Rectal smooth muscle tissue (tissue), 1 donor: ENCODE data around the gene RPN2.

Experiments
- H3K27ac ChIP-seq: one replicate; pipeline ENCODE4 v1.7.0; 2013; ENCODE audit warnings: low read depth, low read length, inconsistent platforms
- H3K27me3 ChIP-seq: one replicate; pipeline ENCODE4 v1.7.0; 2013; ENCODE audit warnings: low read length; ENCODE audit not compliant: control insufficient read depth, insufficient read depth
- H3K36me3 ChIP-seq: one replicate; pipeline ENCODE4 v1.7.0; 2013; ENCODE audit warnings: low read length; ENCODE audit not compliant: control insufficient read depth, insufficient read depth
- H3K4me1 ChIP-seq: one replicate; pipeline ENCODE4 v1.7.0; 2013; ENCODE audit warnings: low read length; ENCODE audit not compliant: control insufficient read depth, insufficient read depth
- H3K4me3 ChIP-seq: one replicate; pipeline ENCODE4 v1.7.0; 2013; ENCODE audit warnings: low read length
- H3K9ac ChIP-seq: one replicate; pipeline ENCODE4 v1.7.0; 2013; ENCODE audit warnings: low read length

The RPN2 gene

DNA sequence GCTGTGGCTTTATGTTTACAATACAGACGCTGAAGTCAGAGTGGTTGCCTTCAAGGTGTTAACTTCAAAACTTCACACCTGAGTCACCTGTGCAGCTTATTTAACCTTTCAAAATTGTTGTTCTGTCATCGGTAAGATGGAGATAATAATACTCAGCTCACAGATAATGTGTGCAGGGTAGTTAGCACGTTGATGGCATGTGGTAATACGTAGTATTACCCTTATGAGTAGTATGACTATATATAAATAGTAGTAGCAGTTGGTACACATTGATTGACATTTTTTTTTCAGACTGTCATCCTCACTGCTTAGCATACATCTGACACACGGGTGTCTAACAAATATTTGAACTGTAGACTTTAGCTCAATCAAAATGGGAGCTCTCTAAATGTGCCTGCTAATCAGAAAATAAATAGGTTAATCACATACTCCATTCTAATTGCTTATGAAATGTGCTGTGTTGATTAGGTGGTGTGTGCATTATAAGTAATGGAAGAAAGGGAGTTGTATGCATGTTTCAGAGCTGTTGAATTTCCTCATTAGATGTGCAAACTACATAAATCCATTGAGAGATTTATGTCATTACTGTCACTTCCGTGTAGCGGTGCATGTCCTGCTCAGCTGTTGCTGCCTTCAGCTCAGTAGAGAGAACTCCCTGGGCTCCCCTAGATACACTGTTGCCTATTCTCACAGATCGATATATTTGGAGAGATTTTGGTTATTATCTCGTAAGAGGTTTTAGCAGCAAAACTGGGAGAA lies 11.4 kb downstream of the RPN2 start:
- H3K9ac ChIP-seq, result no peak overlapping the region

DNA sequence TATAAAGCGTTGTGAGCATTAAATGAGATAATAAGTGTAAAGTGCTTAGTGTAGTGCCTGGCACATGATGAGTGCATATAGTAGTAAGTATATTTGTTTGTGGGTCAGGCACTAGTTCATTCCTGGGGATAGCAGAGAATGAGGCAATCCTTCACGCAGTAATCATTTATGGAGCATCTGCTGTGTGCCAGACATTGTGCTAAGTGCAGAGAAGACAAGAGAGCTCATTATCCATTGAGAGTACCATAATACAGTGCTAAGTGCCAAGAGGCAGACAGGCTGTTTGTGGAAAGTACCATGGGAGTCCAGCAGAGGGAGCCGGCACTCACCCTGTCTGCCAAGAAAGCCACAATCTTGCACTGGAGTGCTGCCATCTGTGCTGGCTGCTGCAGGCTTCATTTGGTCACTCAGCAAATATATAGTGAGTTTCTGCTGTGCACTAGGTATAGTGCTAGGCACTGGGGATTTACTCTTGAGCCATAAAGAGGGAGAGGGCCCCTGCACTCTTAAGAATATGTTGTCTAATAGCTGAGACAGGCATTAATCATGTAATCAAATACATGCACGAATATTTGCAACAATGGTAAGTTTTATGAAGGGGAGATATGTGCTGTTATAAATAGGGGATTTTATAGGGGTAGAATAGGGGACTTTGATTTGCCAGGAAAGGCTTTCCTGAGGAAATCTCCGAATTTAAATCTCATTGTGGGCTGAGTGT lies 13.2 kb downstream of the RPN2 start:
- Histone ChIP-seq H3K4me1 (peaks cover 17% of the 10 kb centered on the region), H3K27me3 (no peaks in the 10 kb centered on the region), H3K36me3 (peaks cover 3% of the 10 kb centered on the region), H3K9ac (no peak overlapping the region), H3K27ac (no peak overlapping the region), H3K4me3 (no peak overlapping the region)

More for the DNA sequence above, 11.4 kb downstream of the RPN2 start:
- Histone ChIP-seq H3K27ac (no peak overlapping the region), H3K36me3 (peaks cover 6% of the 10 kb centered on the region), H3K4me3 (no peak overlapping the region), H3K27me3 (no peaks in the 10 kb centered on the region), H3K4me1 (peaks cover 17% of the 10 kb centered on the region)

DNA sequence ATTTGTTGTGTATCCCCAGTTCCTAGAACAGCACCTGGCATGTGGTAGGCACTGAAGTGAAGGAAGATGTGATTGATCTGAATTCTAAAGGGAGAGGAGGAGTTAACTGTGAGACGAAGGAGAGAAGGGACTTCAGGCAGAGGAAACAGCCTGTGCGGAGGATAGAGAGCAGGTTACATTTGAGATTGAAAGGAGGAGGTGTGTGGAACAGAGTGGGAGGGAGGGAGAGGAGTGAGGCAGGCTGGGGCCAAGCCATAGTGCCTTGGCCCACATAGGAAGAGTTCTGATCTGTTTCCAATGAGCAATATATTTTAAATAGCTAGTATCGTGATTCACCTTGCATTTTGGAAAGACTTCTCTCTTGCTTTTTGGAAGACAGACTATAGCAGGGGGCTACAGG lies 14.1 kb downstream of the RPN2 start:
- H3K4me1 ChIP-seq, result peaks cover 17% of the 10 kb centered on the region
- no peak overlapping the region for H3K9ac ChIP-seq

DNA sequence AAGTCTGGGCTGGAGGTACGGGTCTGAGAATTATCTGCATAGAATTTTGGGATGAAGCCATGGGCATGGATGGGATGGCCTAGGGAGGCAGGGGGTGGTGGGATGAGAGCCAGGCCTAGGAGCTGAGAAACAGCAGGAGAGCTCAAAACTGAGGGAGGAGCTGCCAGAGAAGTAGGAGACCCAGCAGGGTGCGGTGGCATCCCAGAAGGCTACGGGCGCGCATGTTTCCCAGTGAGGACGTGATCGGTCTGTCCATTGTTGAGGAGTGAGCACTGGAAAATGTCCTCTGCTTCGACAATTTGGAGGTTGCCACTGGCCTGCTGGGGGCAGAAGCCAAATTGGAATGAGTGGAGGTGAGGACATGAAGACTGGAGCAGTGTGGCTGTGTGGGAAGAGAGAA lies 14.7 kb downstream of the RPN2 start:
- no peak overlapping the region for H3K9ac ChIP-seq
- H3K4me3 ChIP-seq, result no peak overlapping the region
- peaks cover 17% of the 10 kb centered on the region for H3K4me1 ChIP-seq
- H3K27ac ChIP-seq, result no peak overlapping the region
- no peaks in the 10 kb centered on the region for H3K27me3 ChIP-seq
- H3K36me3 ChIP-seq, result peaks cover 5% of the 10 kb centered on the region

More for the DNA sequence above, 14.1 kb downstream of the RPN2 start:
- Histone ChIP-seq H3K4me3 (no peak overlapping the region), H3K27ac (no peak overlapping the region), H3K27me3 (no peaks in the 10 kb centered on the region), H3K36me3 (peaks cover 3% of the 10 kb centered on the region)

DNA sequence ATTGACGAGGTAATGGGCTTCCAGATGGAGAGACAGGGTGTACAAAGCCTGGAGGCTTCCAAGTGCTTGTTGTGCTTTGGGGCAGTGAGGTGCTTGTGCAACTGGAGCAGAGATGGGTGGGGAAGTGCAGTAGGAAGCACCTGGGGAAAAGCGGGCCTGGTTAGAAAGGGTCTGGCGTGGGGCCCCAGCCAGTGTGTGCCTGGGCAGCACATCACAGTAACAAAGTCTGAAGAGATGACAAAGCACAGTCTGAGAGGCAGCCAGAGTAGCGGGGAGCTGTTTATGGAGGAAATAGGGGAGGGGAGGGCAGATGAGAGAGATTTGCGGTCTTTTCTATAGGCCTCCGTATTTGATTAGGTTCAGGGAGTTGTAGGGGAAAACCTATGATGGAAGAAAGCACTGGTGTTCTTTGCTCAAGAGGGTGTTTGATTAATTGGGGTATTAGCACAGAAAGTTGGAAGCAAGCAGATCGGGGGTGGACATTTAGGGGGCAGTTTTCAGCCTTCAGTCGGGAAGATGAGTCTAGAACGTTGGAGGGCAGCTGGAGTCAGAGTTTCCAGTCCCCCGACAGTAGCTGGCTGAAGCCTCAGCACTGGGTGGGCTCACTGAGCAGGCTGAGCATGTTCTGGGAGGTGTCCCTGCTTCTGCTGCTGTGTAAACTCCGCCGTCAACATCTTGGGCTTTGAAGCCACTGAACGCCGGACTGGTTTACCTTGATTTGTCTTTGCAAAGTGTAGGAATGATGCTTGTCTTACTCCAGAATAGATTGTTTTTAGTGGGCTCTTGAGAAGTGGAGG lies 15.7 kb downstream of the RPN2 start:
- Histone ChIP-seq H3K9ac (no peak overlapping the region), H3K4me3 (no peak overlapping the region), H3K4me1 (peaks cover 16% of the 10 kb centered on the region), H3K27ac (no peak overlapping the region), H3K36me3 (peaks cover 13% of the 10 kb centered on the region), H3K27me3 (no peaks in the 10 kb centered on the region)

DNA sequence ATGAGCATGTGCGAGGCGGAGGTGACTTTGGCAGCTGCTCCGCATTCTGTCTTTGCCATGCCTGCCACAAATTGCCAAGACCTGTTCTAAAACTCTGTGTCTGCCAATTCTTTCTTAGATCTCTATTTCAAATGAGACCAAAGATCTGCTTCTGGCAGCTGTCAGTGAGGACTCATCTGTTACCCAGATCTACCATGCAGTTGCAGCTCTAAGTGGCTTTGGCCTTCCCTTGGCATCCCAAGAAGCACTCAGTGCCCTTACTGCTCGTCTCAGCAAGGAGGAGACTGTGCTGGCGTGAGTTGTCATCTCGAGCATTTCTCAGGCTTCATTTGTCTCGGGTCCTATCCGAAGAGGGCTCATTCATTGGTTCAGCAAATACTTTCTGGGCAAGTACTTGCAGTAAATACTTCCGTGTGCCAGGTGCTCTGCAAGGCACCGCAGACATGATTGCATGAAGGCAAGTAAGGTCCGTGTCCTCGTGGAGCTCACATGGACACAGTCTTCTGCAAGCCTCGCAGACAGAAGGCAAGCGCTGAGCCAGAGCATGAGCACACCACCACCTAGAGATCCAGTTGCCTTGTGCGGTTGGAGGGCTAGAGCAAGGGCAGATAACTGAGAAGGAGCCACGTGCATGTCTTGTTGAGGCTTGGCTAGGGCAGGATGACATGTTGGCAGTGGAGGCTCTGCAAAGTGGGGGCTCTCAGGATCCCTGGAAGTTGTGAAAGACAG lies 20.0 kb downstream of the RPN2 start:
- Histone ChIP-seq H3K36me3 (peaks cover 25% of the 10 kb centered on the region), H3K27me3 (no peaks in the 10 kb centered on the region), H3K4me3 (no peak overlapping the region), H3K27ac (no peak overlapping the region), H3K9ac (no peak overlapping the region), H3K4me1 (peaks cover 10% of the 10 kb centered on the region)

DNA sequence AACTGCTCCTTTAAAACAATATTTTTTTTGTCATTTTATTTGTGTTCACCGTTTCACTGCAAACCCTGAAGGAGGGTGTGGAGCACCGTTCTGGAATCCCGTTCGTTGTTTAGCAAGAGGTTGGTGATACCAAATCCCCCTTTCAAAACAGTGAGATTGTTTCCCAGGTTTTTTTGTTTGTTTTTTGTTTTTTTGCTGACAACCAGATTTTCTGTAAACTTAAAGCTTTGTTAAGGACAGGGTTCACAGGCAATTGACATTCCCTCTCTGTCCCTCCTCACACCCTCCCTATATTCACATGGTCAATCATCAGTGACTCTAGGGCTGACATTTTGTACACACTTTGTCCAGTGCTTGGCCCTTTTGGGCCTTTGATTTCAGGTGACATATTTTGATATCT lies 21.2 kb downstream of the RPN2 start:
- Histone ChIP-seq H3K4me3 (no peak overlapping the region), H3K9ac (no peak overlapping the region), H3K36me3 (peaks cover 37% of the 10 kb centered on the region), H3K4me1 (peaks cover 3% of the 10 kb centered on the region), H3K27ac (no peak overlapping the region), H3K27me3 (no peaks in the 10 kb centered on the region)

DNA sequence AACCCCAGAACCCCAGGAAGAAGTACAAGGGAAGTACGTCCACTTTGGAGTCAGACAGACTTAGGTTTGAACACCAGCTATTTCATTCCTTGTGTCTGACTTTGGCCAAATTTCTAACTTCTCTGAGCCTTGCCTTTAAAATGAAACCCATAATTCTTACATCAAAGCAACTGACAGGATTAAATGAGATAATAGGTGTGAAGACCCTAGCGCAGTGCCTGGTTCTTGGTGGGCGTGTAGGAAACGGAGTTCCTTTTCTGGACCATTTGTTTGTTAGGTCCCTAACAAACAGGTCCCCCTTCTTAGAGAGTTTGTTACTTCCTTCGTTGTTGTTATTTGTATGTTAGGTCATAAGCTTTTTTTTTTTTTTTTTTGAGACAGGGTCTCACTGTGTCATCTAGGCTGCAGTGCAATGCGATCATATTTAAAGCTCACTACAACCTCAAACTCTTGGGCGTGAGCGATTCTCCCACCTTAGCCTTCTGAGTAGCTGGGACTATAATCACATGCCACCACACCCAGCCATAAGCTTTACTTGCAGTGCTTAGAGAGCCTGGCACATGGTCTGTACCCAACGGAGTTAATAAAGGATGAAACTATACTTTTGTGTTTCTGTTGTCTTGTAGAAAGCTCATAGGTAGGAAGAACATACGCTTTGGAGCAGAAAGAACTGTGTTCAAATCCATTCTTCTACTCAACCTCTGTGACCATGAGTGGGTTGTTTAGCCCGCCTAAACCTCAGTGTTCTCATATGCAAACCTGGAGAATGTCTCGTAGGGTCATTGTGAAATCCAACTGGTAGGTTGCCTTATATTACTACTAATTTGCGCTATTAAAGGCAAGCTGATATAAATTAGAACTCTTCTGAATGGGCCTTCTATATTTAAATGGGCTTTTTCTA lies 22.0 kb downstream of the RPN2 start:
- Histone ChIP-seq H3K36me3 (peaks cover 37% of the 10 kb centered on the region), H3K27me3 (no peaks in the 10 kb centered on the region), H3K4me3 (no peak overlapping the region), H3K27ac (no peak overlapping the region), H3K9ac (no peak overlapping the region), H3K4me1 (peaks cover 3% of the 10 kb centered on the region)

DNA sequence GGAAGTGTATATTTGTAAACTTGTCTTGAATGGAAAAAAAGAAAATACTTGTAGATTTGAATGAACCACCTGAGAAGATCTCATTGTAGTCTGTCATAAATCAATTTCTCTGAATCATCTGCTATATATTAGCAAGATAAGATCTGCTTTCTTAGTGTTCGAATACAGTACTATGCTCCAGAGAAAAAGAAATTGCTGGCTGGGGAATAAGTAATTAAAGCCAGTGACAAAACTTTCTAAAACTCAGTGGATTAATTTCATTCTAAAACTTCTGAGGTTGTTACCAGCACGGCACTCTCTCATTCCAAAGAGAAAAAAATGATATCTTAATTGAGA lies 22.7 kb downstream of the RPN2 start:
- Histone ChIP-seq H3K9ac (no peak overlapping the region), H3K4me1 (peaks cover 3% of the 10 kb centered on the region), H3K27ac (peak overlapping the region; percentile 61), H3K27me3 (no peaks in the 10 kb centered on the region), H3K4me3 (no peak overlapping the region), H3K36me3 (peaks cover 38% of the 10 kb centered on the region)

DNA sequence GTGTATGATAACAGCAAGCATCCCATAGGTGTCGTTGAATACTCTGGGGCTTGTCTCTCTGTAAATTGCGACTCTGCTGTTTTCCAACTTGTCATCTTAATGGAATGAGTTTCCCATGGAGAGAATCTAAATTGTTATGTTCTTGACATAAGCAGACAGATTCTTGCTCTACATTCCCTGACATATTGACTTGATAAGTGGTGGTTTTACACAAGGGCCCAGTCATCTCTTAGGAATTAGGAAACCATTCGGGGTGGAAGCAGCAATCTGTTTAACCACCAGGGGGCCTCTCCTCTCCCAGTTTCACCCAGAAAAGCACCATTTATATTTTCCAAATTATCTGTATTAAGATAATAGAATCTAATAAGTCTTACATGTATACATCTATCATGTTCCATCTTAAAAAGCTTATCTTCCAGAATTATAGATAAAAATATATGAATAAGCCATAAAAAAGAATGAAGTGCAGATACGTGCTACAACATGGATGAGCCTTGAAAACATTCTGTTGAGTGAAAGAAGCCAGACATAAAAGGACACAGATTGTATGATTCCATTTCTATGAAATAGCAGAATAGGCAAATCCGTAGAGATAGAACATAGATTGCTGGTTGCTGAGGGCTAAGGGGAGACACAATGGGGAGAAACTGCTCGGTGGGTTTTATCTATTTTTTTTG lies 23.3 kb downstream of the RPN2 start:
- Histone ChIP-seq H3K27ac (peak overlapping the region; percentile 61), H3K4me1 (peaks cover 3% of the 10 kb centered on the region), H3K9ac (no peak overlapping the region), H3K36me3 (peaks cover 39% of the 10 kb centered on the region), H3K27me3 (no peaks in the 10 kb centered on the region), H3K4me3 (no peak overlapping the region)

DNA sequence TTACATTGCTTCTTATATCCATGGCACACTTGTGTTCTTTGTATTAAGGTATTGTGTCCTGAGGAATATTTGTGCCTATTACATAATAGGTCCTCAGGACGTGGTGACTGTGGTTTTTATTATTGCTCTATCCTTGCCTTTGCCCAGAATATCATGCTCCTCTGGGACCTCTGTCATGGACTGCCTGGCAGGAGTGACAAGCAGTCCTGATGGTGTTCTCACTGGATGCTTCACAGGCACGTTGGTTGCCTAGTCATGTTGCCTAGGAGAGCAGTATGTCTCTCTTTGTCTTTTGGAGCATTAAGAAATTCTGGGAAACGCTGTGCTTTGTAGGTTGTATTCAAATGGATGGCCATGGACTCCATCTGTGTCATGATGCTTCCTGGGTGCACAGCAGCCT lies 24.9 kb downstream of the RPN2 start:
- Histone ChIP-seq H3K36me3 (peaks cover 35% of the 10 kb centered on the region), H3K9ac (no peak overlapping the region), H3K4me3 (no peak overlapping the region), H3K27ac (no peak overlapping the region), H3K27me3 (no peaks in the 10 kb centered on the region), H3K4me1 (peaks cover 3% of the 10 kb centered on the region)
